ENCODE results near the gene PLXNB3.

PLXNB3 gene

DNA sequence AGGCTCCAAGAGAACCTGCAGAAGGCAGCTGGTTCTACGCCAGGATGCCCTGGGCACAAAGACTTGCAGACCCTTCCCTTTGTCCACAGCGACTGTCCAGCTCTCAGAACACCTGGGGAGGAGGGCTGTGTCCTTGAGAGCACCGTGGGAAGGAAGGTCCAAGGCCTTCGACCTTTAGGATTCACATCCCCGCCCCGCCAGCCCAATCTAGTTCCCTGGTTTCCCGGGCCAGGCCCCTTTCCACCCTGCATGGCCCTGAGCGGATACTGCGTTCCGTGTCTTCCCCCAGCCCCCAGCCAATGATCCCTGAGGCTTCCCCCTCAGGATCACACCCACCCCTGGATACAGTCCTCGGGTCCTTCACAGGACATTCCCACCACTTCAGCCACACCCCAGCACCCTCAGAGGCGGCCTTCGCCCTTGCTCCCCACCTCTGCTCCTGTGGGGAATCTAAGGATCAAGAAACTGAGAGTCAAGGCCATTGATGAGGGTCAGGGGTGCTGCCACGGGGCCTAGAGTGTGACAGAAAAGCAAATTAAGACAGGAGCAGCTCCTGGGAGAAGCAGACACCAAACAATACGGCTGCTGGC is 30.3 kb upstream of the PLXNB3 start:
- DNase-seq (ENCODE audit: insufficient read length, low spot score) (no peak), FAIRE-seq (no peak)
- TF ChIP-seq, protein P1, sequence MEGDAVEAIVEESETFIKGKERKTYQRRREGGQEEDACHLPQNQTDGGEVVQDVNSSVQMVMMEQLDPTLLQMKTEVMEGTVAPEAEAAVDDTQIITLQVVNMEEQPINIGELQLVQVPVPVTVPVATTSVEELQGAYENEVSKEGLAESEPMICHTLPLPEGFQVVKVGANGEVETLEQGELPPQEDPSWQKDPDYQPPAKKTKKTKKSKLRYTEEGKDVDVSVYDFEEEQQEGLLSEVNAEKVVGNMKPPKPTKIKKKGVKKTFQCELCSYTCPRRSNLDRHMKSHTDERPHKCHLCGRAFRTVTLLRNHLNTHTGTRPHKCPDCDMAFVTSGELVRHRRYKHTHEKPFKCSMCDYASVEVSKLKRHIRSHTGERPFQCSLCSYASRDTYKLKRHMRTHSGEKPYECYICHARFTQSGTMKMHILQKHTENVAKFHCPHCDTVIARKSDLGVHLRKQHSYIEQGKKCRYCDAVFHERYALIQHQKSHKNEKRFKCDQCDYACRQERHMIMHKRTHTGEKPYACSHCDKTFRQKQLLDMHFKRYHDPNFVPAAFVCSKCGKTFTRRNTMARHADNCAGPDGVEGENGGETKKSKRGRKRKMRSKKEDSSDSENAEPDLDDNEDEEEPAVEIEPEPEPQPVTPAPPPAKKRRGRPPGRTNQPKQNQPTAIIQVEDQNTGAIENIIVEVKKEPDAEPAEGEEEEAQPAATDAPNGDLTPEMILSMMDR (IDR thresholded peaks at IDR 0.05; ENCODE audit: insufficient read depth, missing control alignments): no peak

DNA sequence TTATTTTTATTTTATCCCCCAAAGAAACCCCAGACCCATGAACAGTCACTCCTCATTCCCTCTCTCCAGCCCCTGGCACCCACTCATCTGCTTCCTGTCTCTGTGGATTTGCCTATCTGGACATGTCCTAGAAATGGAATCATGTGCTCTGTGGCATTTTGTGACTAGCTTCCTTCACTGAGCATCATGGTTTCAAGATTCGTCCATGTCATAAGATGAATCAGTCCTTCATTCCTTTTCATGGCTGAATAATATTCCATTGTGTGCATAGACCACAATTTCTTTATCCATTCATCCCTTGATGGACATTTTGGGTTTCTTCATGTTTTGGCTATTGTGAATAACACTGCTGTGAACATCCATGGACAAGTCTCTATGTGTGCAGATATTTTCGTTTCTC is 29.2 kb upstream of the PLXNB3 start:
- FAIRE-seq (no peak), DNase-seq (ENCODE audit: insufficient read length, low spot score) (no peak)
- TF ChIP-seq, protein P1 (IDR thresholded peaks at IDR 0.05; ENCODE audit: insufficient read depth, missing control alignments): no peak

DNA sequence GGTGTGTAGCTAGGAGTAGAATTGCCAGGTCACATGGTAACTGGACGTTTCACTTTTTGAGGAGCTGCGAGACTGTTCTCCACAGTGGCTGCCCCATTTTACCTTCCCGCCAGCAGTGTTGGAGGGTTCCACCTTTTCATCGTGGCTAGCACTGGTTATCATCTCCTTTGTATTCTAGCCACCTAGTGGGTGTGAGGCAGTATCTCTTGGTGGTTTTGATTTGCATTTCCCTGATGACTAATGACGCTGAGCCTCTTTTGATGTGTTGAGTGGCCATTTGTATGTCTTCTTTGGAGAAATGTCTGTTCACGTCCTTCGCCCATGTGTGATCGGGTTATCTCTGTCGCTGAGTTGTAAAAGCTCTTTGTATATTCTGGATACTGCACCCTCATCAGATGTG is 28.8 kb upstream of the PLXNB3 start:
- DNase-seq (ENCODE audit: insufficient read length, low spot score) (no peak), FAIRE-seq (no peak)
- TF ChIP-seq, protein P1 (IDR thresholded peaks at IDR 0.05; ENCODE audit: insufficient read depth, missing control alignments): no peak

DNA sequence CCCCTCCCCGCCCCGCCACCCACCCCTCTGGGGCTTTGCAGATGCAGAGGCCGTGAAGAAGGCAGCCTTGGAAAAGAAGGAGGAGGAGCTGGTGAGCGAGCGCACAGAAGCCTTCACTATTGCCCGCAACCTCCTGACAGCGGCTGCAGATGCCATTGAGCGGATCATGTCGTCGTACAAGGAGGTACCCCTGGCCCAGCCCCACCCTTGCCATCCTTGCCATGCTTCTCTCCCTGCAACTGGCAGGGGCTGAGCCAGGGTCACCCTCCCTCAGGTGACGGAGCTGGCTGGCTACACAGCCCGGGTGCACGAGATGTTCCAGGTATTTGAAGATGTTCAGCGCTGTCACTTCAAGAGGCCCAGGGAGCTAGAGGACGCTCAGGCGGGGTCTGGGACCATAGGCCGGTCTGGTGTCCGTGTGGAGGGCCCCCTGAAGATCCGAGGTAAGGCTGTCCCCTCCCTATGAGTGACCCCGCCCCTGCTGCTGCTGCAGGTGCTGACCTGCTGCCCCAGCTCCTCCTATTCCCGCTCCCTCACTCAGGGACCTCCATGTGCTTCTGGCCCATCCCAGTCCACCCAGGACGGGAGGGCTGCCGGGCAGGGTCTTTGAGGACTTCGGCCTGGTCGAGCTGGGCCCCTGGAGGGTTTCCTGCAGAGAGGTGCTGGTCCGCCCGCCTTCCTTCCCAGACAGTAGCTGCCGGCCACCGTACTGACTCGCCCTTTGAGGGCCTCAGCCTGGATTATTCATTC is 27.8 kb upstream of the PLXNB3 start:
- no peak for DNase-seq (ENCODE audit: insufficient read length, low spot score)
- no peak for FAIRE-seq
- TF ChIP-seq, protein P1 (IDR thresholded peaks at IDR 0.05; ENCODE audit: insufficient read depth, missing control alignments): no peak

DNA sequence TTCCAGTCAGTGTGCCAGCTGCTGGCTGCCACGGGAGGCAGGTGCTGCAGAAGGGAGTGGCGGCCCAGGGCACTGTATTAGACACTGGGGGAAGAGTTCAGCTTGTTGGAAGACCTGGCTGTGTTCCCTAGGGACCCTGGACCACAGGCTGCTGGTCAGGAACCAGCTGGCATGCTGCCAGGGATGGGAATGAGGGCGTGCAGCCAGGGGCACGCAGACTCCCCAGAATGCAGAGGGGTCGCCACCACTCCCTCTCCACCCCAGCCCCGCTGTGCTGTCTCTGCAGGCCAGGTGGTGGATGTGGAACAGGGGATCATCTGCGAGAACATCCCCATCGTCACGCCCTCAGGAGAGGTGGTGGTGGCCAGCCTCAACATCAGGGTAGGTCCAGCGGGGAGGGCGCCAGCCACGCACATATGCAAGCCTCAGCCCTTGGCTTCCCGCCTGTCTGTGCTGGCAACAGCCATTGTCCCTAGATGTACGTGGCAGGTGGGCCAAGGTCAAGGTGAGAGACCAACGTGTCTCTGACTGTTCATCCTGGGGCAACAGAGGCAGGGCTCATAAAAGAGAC is 27.1 kb upstream of the PLXNB3 start:
- TF ChIP-seq, protein P1 (IDR thresholded peaks at IDR 0.05; ENCODE audit: insufficient read depth, missing control alignments): no peak
- FAIRE-seq: no peak

DNA sequence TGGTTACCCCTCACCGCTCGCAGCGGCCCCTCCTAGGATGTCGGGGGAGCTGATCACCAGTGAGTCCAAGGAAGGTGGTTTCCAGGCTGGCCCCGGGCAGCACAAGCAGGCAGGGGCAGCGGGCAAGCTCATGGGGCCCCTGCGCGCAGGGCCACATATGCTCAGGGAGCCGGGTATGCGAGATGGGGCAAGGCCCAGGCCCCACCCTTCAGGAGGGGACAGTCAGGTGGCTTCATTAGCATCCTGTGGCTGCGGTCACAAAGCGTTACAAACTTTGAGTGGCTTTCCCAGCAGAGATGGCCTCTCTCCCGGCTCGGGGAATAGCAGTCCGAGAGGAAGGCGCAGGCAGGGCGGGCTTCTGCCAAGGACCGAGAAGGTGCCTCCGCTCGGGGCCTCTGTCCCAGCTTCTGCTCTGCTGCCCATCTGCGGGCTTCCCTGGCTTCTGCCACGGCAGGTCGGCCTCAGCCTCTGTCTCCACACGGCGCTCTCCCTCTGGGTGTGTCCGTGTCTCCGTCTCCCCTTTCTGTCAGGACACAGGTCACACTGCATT is 25.9 kb upstream of the PLXNB3 start:
- FAIRE-seq (no peak), DNase-seq (ENCODE audit: insufficient read length, low spot score) (no peak)
- TF ChIP-seq, protein P1 (IDR thresholded peaks at IDR 0.05; ENCODE audit: insufficient read depth, missing control alignments): no peak

More for the DNA sequence above, 27.1 kb upstream of the PLXNB3 start:
- DNase-seq (ENCODE audit: insufficient read length, low spot score): no peak
